Measurements from ENCODE around the gene DNAJC5. TPM values are rescaled to one million over a fixed set of nuclear protein-coding genes. Genes with fewer than 3 reads are reported as not detected.
A peak's percentile ranks its signal among the peaks of the same experiment; 100 is the strongest.

DNAJC5 gene
- total and polyA plus RNA-seq, 9 of the 15 experiments (the other 6 are each of a cell fraction or from before 2014, with no cell fraction given) = 0.95 to 42.8 (median 23.4) TPM

DNA sequence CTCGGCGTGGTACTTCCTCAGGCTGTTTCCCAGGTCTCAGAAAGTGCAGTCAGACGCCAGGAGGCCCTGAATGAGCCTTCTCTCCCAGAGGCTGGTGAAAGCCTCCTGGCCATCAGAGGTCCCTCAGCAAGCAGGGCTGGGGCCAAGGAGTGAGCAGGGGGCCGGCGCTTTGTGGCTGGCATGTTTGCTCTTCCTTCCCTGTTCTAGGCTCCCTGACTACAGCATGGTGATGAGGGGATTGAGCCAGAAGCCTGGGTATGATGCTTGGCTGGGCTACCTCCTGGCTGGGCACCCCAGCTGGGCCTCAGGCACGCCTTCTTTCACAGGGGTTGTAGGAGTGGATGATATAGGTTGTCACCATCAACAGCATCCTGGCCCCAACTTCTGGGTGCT is 11.7 kb upstream of the DNAJC5 start:
- no peak for ATAC-seq
- Histone ChIP-seq H3K4me1 (replicated peaks in 1 of 2; ENCODE audit: control insufficient read depth in 2 of 2, insufficient read depth in 2 of 2, low read length in 2 of 2) (peaks cover 0 to 16% of the 10 kb centered on the region in 2 experiments; a peak in 2 of 5 replicates), H3K9ac (ENCODE audit: insufficient read depth in 1 of 2, low read depth in 2 of 2, low read length in 2 of 2) (no peak overlapping the region), H2AFZ (ENCODE audit: low read depth, low read length) (no peak overlapping the region), H3K79me2 (ENCODE audit: control insufficient read depth, insufficient read depth, low read length) (no peaks in the 10 kb centered on the region; the same call in 2 of the 3 replicates), H3K4me3 (no peak overlapping the region), H3K27ac (ENCODE audit: extremely low read depth, low read depth, low read length) (no peak overlapping the region), H3K27me3 (ENCODE audit: control insufficient read depth in 2 of 2, insufficient read depth in 2 of 2, low read length in 2 of 2) (no peaks in the 10 kb centered on the region), H3K9me1 (ENCODE audit: control insufficient read depth, insufficient read depth, low read length) (no peaks in the 10 kb centered on the region), H3K36me3 (ENCODE audit: control insufficient read depth, insufficient read depth, low read length) (peaks cover 80% of the 10 kb centered on the region; the same call in 2 of the 3 replicates), H3K9me3 (replicated peaks; ENCODE audit: control insufficient read depth, insufficient read depth, low read depth, low read length) (no peaks in the 10 kb centered on the region), H3K4me2 (ENCODE audit: insufficient read depth, low read length) (no peak overlapping the region), H4K20me1 (replicated peaks; ENCODE audit: control insufficient read depth, insufficient read depth, low read length) (peaks cover 21% of the 10 kb centered on the region)
- TF ChIP-seq CBFA2T3 (IDR thresholded peaks at IDR 0.05) = no peak
- TF ChIP-seq POLR2G (IDR thresholded peaks at IDR 0.05; ENCODE audit: low read depth, low read length) = 0 out of 2 replicates have a peak, but pooled peaks have one; percentile 7
- DNase-seq (ENCODE audit: extremely low read depth in 1 of 4, low spot score in 3 of 4) = no peak
- intact Hi-C loops (cut with micrococcal nuclease) = no loop called here
- CTCF ChIA-PET (ENCODE audit: low intra/inter-chr PET ratio) = no interaction called here
- BruUV-seq (replicated peaks) = no TSS peak
- in situ Hi-C loops (cut with MboI) = no loop called here
- POLR2A ChIA-PET = interaction anchor here (3.1 kb wide), 1 partner anchor 11 kb away, joined by 12 read pairs; no protein-coding TSS in a partner anchor
- no peak for FAIRE-seq
- WGBS (ENCODE audit: insufficient coverage, low coverage, missing lambda C conversion rate) = 84% methylated on average over 6 of the region's 6 CpGs

DNA sequence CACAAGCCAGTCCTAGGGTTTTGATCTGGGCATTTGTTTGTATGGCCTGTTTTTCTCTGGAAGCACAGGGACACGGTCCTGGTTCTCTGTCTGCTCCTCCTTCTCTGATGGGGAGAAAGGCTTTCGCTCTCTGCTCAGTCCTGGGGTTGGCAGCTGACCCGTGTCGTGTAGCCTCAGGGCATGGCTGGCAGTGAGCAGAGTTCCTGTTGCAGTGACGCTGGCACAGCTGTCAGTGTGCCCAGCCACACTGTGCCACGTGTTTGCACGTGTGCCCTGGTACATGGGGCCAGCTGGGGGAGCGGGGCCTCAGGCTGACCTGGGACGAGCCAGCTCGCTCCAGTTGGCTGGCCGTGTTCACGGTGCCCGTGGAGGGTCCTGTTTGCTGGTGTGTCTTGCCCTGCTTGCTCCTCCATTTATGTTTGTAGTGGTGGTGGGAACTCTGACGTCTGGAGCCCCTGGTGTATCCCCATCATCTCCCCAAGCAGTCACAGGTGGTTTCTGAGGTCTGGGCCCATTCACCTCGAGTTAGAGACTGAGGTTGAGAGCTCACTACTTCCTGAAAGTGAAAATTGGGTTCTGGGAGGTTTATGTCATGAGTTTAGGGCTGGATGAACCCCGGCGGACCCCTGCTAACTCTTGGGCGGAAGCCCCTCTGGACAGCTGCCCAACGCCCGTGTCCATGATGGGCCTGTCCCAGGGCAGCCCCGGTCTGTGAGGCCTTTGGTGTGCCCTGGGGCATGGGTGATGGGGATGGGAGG is 10.2 kb upstream of the DNAJC5 start:
- CTCF ChIA-PET (ENCODE audit: low intra/inter-chr PET ratio) = no interaction called here
- DNase-seq (ENCODE audit: extremely low read depth in 1 of 4, low spot score in 3 of 4) (no peak), FAIRE-seq (no peak), ATAC-seq (no peak)
- TF ChIP-seq CTBP1 (IDR thresholded peaks at IDR 0.05; ENCODE audit: borderline replicate concordance) (no peak), POLR2G (IDR thresholded peaks at IDR 0.05; ENCODE audit: low read depth, low read length) (peak; percentile 59)
- Histone ChIP-seq H3K9me3 (replicated peaks; ENCODE audit: control insufficient read depth, insufficient read depth, low read depth, low read length) (no peaks in the 10 kb centered on the region), H3K4me2 (ENCODE audit: insufficient read depth, low read length) (no peak overlapping the region), H3K36me3 (ENCODE audit: control insufficient read depth, insufficient read depth, low read length) (peaks cover 79% of the 10 kb centered on the region; the same call in 2 of the 3 replicates), H3K9me1 (ENCODE audit: control insufficient read depth, insufficient read depth, low read length) (no peaks in the 10 kb centered on the region), H4K20me1 (replicated peaks; ENCODE audit: control insufficient read depth, insufficient read depth, low read length) (peaks cover 16% of the 10 kb centered on the region), H2AFZ (ENCODE audit: low read depth, low read length) (no peak overlapping the region), H3K27ac (ENCODE audit: extremely low read depth, low read depth, low read length) (no peak overlapping the region), H3K79me2 (ENCODE audit: control insufficient read depth, insufficient read depth, low read length) (no peaks in the 10 kb centered on the region), H3K9ac (ENCODE audit: insufficient read depth in 1 of 2, low read depth in 2 of 2, low read length in 2 of 2) (no peak overlapping the region), H3K4me3 (no peak overlapping the region), H3K27me3 (ENCODE audit: control insufficient read depth in 2 of 2, insufficient read depth in 2 of 2, low read length in 2 of 2) (no peaks in the 10 kb centered on the region), H3K4me1 (replicated peaks in 1 of 2; ENCODE audit: control insufficient read depth in 2 of 2, insufficient read depth in 2 of 2, low read length in 2 of 2) (peaks cover 0 to 16% of the 10 kb centered on the region in 2 experiments; a peak in 2 of 5 replicates)
- in situ Hi-C loops (cut with MboI) = no loop called here
- 92% methylated on average over 14 of the region's 21 CpGs for WGBS (ENCODE audit: insufficient coverage, low coverage, missing lambda C conversion rate)
- intact Hi-C loops (cut with micrococcal nuclease) = no loop called here
- POLR2A ChIA-PET = interaction anchor here (0.9 to 1.0 kb wide), 2 partner anchors 9 to 10 kb away, joined by 3 read pairs; no protein-coding TSS in a partner anchor
- BruUV-seq (replicated peaks) = no TSS peak
